Erythroblast (primary cell): ENCODE measurements around the gene PRKRIP1.

Experiments
- GATA1 ChIP-seq: IDR thresholded peaks from 2 replicates; pipeline ENCODE4 v1.6.1; 2011; ENCODE audit warnings: low read depth, mild to moderate bottlenecking, control low read depth, low read length, moderate library complexity
- POLR2A ChIP-seq: IDR thresholded peaks from 2 replicates; pipeline ENCODE4 v1.6.1; 2011; ENCODE audit warnings: mild to moderate bottlenecking, low read length

GRCh38 chr7:102425639-102426267 is 29.6 kb downstream of the PRKRIP1 start:
- peak; percentile 47 for TF ChIP-seq POLR2A
- no peak for TF ChIP-seq GATA1
